OCI-LY3 (cell line): ENCODE results near the gene PLK4.

ENCODE experiments used
- EZH2phosphoT487 ChIP-seq: fragments of 200-600 bp; shearing (Covaris generic); IDR thresholded peaks from 2 replicates; pipeline ENCODE4 v1.6.1; 2018; ENCODE audit warnings: antibody characterized with exemption, mixed run types, low read depth
- TF ChIP-seq, protein P1 (sequence below): fragments of 200-600, 300-600 bp; sonication (generic); IDR thresholded peaks from 2 replicates; pipeline ENCODE4 v1.5.1; 2014; ENCODE audit warnings: antibody characterized with exemption, low read length, low read depth

DNA sequence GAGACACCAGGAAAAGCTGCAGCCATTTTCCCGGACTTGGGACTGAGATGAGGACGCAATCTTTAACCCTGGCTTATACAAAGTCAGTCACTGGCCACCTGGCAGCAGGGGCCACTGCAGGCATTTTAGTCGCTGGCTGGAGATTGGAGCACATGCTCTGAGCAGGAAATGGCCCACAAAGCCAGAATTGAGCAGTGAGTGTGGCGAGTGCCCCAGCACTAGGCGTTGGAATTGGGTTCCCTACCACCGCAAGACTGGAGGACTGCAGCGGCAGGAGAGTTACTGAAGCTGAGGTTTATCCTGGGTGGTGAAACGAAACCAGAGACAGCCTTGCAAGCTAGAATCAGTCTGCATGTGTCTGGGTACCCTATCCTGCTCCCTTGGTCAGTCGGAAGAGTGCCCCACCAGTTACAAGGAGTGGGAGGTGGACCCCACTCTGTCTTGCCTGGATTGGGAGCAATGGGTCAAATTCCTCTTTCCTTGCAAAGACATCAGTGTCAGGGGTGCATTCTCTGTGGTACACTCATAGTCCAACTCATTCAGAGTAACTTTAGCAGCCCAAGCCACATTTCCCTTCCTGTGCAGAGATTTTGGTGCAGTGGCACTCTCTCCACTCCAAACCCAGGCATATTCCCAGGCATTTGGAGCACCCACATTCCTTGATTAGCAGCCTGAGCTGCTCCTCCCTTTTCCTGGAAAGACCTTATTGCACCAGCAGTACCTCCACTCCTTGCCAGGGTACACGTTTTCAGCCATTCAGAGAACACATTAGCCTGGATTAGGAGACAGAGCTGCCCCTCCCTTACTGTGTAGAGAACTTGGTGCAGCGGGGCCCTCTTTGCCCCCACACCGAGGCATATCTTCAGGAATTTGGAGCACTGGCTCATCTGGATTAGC is 36.7 kb upstream of the PLK4 start:
- TF ChIP-seq, protein P1, sequence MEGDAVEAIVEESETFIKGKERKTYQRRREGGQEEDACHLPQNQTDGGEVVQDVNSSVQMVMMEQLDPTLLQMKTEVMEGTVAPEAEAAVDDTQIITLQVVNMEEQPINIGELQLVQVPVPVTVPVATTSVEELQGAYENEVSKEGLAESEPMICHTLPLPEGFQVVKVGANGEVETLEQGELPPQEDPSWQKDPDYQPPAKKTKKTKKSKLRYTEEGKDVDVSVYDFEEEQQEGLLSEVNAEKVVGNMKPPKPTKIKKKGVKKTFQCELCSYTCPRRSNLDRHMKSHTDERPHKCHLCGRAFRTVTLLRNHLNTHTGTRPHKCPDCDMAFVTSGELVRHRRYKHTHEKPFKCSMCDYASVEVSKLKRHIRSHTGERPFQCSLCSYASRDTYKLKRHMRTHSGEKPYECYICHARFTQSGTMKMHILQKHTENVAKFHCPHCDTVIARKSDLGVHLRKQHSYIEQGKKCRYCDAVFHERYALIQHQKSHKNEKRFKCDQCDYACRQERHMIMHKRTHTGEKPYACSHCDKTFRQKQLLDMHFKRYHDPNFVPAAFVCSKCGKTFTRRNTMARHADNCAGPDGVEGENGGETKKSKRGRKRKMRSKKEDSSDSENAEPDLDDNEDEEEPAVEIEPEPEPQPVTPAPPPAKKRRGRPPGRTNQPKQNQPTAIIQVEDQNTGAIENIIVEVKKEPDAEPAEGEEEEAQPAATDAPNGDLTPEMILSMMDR, result no peak
- no peak for TF ChIP-seq EZH2phosphoT487
